ENCODE results near the gene SDCBP2.

Gene SDCBP2, protein sequence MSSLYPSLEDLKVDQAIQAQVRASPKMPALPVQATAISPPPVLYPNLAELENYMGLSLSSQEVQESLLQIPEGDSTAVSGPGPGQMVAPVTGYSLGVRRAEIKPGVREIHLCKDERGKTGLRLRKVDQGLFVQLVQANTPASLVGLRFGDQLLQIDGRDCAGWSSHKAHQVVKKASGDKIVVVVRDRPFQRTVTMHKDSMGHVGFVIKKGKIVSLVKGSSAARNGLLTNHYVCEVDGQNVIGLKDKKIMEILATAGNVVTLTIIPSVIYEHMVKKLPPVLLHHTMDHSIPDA
- 0.70 to 8.0 reads per million in 2 donors for total RNA-seq

- no peak for DNase-seq
These were observed at the start of gene SDCBP2 for GRCh38 chr20:1328680-1329330. Gene SDCBP2 (minus strand): TSS chr20:1329139. CDS start chr20:1320416, 8,723 bp downstream.

- no peak for DNase-seq
These were observed 49.8 kb upstream of the SDCBP2 start for GRCh38 chr20:1378735-1379125.

GRCh38 chr20:1377984-1378734 lies 49.2 kb upstream of the SDCBP2 start:
- DNase-seq: no peak

GRCh38 chr20:1377341-1377871 lies 48.5 kb upstream of the SDCBP2 start:
- no peak for DNase-seq

GRCh38 chr20:1376408-1377270 lies 47.7 kb upstream of the SDCBP2 start:
- DNase-seq: no peak

GRCh38 chr20:1376007-1376406 lies 47.1 kb upstream of the SDCBP2 start:
- DNase-seq: no peak

DNA sequence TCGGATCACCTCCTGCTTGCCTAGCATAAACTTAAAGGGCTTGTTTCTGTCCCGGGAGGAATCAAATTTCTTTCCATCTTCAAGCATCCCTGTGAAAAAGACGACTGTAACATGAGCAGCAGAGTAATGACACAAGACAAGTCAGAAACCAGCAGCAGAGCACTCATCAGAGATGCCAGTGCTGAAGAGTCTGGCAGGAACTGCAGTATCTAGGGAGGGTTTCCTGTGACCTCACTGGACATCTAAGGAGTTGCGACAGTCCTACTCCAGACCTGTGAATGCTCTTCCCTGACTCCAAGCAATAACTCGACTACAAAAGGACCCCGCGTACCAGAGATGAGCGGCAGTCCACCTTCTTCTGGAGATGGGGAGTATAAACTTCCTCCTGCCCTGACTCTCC lies 46.6 kb upstream of the SDCBP2 start:
- no peak for DNase-seq

GRCh38 chr20:1374246-1374645 lies 45.3 kb upstream of the SDCBP2 start:
- DNase-seq: no peak

DNA sequence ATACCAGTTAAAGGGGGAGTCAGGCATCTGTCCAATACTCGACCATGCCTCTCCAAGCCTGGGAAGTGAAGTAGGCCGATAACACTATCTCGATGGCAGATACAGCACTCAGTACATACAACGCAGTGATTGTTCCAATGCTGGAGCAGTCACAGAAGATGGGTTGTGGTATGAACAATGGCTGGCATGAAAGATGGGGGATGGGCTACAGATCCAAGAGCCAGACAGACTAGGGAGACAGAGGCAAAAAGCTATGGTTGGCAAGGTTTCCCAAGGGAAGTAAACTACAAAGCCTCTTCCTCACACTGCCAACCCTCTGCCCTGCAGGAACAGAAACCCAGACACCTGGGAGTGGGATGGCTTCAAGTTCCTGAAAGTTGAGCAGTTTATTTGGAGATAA lies 44.7 kb upstream of the SDCBP2 start:
- DNase-seq: no peak

DNA sequence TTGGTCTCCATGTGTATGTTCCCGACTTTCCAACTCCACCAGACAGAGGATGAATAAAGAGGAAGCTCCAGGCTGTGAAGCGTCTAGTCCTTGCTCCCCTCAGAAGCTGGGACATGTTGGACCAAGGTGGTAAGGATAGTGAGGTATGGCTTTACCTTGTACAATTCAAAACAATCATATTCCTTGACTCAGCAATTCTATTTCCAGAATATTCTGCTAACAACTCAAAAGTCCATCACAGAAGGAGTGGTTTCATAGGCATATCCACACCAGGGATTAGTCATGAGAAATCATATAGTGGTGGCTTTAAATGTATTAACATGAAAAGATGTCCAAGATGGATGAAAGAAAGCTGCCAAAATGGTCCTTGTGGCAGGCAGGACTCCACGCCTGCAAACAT lies 44.1 kb upstream of the SDCBP2 start:
- DNase-seq: no peak

DNA sequence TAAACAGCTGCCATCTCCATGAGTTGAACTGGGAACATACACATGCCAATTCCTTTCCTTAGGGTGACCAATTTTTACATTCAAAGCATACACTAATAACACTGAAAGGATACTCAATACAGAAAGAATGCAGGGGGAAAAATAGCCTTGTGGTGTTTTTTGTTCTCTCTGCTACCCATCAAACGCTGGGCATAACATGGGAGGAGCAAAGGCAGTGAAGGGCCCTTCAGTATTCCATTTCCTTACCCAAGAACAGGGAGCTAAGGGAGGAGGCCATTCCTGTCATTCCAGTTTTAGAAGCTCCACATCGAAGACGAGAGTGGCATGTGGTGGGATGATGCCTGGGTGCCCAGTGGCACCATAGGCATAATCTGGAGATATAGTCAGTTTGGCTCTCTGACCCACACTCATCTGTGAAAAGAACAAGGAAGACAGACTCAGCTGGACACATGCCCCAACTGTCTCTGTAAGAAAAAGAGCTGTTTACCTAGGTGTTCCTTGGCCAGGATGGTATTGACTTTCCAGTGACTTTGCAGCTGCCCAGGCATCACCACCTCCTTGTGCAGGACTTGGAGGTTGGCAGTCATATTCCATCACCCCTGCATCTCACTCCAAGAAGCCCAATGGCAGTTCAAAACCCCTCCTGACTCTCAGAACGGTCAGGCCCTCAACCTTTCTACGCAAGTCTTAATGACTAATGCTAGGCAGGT lies 43.0 kb upstream of the SDCBP2 start:
- DNase-seq: no peak

DNA sequence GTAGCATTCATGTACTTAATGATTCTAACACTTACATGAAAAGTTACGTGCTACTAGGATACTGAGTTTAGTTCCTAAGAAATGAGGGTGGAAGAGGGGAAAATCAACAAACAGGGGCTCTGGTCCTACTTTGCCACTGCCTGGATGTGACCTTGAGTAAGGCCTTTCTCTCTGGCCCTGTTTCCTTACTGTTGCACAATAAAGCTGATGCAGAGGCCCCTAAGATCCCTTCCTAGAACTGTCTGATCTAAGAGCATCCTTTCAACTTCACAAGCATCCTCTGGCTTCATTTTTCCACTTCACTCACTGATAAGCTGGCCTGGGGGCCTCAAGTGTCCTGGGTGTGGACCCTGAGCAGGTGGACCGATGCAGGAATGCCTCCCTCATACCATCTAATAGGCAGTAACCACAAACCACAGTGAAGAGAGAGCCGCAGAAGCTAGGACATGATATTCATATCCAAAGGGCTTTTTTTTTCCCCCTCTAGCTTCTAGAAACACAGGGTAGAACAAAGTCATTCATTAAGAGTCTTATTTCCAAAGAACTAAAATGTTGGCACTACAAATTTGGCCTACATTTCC lies 42.4 kb upstream of the SDCBP2 start:
- DNase-seq: no peak

GRCh38 chr20:1370548-1371110 lies 41.7 kb upstream of the SDCBP2 start:
- DNase-seq: no peak

- no peak for DNase-seq
These were observed 41.0 kb upstream of the SDCBP2 start for GRCh38 chr20:1369970-1370369.

DNA sequence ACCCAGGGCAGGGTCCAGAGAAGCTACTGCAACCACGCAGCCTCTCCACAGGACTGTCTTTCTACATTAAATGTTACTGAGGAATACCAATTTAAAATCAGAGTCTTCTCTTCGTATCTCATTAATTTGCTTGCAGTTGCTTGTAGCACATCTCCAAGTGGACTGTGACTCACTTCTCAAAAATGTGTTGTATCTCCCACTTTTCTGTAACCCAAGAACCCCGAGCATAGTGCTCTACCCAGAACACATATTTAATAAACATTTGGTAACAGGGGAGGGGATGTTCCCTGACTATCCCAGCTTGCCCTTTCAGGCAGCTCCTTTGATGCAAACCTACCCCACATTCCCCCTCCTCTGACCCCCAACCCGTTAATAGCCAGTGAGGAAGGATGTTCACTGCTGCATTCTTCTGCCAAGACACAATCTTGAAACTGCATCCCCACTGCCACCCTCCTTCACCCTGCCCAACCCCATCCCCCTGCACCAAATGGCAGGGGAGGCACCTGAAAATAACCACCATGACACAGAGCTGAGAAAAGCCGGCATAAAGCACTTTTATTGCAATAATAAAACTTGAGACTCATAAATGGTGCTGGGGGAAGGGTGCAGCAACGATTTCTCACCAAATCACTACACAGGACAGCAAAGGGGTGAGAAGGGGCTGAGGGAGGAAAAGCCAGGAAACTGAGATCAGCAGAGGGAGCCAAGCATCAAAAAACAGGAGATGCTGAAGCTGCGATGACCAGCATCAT lies 39.7 kb upstream of the SDCBP2 start:
- DNase-seq: no peak

- no peak for DNase-seq
These were observed 38.5 kb upstream of the SDCBP2 start for GRCh38 chr20:1367479-1367878.

DNA sequence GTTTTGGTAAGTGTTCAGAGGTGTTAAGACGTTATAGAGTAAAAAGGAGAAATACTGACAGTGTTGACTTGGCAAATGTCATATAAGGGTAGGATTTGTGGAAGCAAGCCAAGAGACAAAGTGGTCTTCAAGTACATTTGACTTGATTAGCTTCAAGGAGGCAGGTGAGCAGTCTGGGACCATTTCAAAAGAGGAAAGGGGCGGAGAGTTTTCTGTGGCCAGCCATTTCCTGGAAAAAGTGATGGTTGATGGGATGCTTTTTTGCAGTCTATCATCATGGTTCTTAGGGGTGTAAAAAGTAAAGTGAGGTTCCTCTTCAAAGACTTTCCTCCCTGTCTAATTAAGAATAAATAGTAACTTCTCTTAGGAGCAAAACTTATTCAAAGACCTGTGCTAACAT lies 35.2 kb upstream of the SDCBP2 start:
- no peak for DNase-seq

DNA sequence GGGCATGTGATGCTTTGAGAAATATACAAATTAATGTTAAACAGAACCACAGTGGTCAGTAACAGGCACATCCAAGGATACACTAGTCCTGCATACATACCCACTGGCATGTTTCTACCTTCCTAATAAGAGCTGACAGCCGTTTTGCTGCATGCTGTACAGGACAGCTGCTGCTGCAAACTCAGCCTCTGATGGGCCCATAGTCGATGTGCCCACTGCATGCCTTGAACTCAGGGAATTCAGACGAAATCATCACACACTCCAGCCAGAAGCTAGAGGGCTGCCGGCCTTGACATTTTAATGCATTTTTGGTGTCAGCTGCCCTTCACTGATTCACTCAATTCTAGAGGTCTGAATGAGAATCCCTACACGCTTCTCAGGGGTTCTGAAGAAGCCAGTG lies 34.6 kb upstream of the SDCBP2 start:
- DNase-seq: no peak

- no peak for DNase-seq
These were observed 33.5 kb upstream of the SDCBP2 start for GRCh38 chr20:1362484-1362883.

- DNase-seq: no peak
These were observed 31.3 kb upstream of the SDCBP2 start for GRCh38 chr20:1360094-1360846.

All from T-helper 9 cell (primary cell).